ENCODE data around the gene GOSR1.
"Not testable (repeated sequence)": the region's sequence is repeated elsewhere in the genome, so short reads cannot be mapped to it uniquely, and the experiment has no call there.

Gene GOSR1

GRCh38 chr17:30506481-30506880 lies 29.3 kb downstream of the GOSR1 start:
- DNase-seq = no peak

DNA sequence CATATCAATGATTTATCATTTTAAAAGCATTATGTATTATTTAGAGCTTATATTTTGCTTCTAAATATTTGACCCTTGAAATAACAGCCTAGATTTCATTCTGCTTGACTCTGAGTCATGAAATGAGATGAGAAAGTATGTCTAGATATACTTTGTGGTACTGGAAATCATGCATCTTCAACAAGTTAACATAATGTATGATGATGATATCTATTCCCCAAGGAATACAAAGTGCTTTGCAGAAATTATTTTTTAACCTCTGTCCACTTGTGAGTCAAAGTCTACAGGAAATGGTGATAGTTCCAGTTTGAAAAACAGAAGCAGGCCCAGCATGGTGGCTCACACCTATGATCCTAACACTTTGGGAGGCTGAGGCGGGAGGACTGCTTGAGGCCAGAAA lies 36.1 kb downstream of the GOSR1 start:
- DNase-seq = no peak

- no peak for DNase-seq
These were observed 37.8 kb downstream of the GOSR1 start for GRCh38 chr17:30514895-30515596.

DNA sequence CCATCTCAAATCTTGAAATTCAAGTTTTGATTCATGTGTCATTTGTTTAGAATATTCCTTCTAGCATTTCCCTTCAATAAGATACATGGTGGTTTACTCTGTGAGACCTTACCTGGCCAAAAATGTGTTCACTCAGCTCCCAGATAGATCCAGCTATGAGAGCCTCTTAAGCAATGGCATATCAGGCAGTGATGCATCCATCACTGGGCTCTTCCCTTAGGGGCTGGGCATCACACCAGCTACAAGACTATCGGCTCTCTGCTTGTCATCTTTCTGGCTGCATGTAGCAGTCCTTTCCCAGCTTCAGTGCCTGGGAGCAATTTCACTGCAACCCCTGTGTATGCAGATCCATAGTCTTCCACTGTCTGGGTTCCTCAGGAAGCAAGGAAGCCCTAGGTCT lies 40.6 kb downstream of the GOSR1 start:
- no peak for DNase-seq

DNA sequence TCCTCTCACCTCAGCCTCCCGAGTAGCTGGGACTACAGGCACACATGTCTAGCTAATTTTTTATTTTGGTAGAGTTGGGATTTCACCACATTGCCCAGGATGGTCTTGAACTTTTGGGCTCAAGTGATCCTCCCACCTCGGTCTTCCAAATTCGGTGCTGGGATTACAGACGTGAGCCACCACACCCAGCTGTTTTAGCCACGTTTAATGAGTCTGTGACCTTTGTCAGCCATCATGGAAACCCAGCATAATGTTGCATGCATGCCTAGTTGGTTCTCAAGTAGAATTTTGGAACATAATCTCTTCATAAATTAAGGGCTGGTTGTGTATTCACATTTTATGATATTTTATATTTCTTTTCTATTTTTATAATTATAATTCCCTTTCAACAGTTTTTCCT lies 42.0 kb downstream of the GOSR1 start:
- DNase-seq = no peak

DNA sequence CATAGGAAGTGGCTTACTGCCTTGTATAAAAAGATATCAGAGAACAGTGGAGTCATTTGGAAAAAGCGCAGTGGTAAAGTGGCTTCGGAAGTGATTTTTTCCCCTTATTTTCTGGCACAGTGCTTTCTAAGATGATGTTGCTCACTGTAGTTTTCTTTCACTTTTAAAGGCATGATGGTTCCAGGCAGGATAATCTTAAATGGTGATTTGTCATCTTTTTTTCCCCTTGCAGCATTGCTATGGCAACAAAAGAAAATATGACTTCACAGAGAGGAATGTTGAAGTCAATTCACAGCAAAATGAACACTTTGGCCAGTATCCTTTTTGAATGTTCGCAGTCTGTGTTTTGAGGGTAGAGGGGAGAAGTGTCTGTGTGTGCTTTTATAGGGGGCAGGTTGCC lies 42.5 kb downstream of the GOSR1 start:
- DNase-seq = no peak

- no peak for DNase-seq
These were observed 43.2 kb downstream of the GOSR1 start for GRCh38 chr17:30520436-30520835.

- DNase-seq = no peak
These were observed 43.7 kb downstream of the GOSR1 start for GRCh38 chr17:30520882-30521281.

- DNase-seq = no peak
These were observed 44.6 kb downstream of the GOSR1 start for GRCh38 chr17:30521766-30522165.

DNA sequence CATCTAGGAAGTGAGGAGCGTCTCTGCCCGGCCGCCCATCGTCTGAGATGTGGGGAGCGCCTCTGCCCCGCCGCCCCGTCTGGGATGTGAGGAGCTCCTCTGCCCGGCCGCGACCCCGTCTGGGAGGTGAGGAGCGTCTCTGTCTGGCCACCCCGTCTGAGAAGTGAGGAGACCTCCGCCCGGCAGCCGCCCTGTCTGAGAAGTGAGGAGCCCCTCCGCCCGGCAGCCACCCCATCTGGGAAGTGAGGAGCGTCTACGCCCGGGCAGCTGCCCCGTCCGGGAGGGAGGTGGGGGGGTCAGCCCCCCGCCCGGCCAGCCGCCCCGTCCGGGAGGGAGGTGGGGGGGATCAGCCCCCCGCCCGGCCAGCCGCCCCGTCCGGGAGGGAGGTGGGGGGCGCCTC lies 46.0 kb downstream of the GOSR1 start:
- DNase-seq = not testable (repeated sequence)

- DNase-seq = no peak
These were observed 47.6 kb downstream of the GOSR1 start for GRCh38 chr17:30524847-30525246.

- no peak for DNase-seq
These were observed 49.2 kb downstream of the GOSR1 start for GRCh38 chr17:30526401-30526800.

GRCh38 chr17:30528701-30529100 lies 51.5 kb downstream of the GOSR1 start:
- DNase-seq = not testable (repeated sequence)

DNA sequence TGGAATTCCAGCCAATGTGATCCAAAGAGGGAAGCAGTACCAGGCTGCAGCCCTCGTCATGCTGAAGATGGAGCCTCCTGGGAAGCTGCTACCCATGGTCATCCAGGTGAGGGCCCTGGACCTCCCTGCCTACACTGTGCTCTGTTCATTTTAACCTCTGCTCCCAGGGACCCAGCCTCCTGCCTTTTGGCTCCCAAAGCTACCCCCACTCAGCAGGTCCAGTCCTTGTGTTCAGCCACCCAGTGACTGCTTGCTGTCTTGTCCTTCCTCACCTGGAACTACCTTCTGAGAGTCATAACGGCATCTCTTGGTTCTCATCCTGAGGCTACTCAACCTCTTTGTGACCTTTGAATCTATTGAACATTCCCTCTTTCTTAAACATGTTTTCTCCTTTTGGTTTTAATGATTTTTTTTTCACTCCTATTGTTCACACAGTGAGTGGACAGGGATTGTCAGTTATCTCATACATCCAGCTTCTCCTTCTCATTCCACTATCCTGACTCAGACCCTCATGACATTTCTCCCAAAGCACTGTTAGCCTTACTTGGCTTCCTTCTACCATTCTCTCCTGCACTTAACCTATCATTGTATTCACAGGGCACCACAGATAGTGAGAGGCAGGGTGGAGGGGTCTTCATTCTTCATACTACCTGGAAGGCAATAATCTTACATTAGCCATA lies 53.3 kb downstream of the GOSR1 start:
- DNase-seq = no peak

DNA sequence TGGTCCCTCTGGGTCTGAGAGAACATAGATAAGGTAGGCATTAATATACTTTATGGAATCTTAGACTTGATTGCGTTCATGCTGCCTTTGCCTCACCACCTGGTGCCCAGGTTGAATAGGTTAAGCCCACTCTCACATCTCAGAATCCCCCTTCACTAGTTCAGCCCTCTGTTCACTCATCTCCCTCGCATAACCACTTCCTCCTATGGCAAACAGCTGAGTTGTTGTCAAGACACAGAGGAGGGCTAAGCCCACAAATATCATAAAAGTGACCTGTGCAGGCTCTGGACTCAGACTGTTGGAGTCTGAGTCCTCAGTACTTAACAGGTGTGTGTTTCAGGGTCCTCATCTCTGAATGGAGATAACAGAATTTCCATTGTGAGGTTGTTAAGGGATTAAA lies 55.7 kb downstream of the GOSR1 start:
- DNase-seq = no peak

- DNase-seq = no peak
These were observed 57.1 kb downstream of the GOSR1 start for GRCh38 chr17:30534298-30534697.

DNA sequence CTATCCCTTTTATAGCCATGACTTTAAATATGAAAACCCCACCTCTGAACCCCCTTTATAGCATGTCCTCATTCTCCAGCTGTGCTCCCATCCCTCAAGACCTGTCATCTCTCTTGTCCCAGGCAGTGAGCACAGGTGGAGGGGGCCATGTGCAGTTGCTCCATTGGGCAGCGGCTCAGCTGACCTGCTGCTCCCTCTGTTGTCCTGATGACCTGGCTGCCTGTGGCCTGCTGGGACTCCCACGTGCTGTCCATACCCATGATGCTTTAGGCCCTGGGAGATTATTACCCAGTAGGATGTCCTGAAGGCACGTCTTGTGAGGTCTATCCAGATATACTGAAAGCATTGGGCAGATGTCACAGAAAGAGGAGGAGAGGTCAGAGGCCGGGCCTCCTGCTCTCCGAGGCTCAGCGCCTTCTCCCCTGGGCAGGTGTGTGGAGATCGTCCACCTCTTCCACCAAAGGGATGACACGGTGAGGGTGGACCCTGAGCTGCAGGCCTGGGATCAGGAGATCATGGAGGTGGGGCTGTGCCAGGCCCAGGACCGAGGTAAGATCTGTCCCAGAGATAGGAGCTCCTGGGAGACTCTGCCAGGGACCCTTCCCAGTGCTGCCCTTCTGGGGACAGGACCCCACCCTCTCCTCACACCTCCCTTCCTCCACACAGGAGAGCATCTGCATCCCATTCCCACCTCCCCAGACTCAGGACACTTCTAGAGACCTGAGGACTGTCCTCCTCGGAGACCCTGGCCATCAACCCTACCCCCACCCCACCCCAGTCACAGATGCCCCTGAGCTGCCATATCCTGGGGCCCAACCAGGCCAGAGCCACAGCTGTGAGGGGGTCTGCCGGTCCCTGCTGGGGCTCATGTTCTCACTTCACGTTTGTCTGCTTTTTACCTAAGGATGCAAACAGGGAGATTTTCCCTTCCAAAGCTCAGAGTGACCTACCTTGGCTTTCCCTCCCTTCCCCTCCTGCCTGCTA lies 58.0 kb downstream of the GOSR1 start:
- no peak for DNase-seq

- DNase-seq = not testable (repeated sequence)
These were observed 59.6 kb downstream of the GOSR1 start for GRCh38 chr17:30536846-30537245.

- not testable (repeated sequence) for DNase-seq
These were observed 60.5 kb downstream of the GOSR1 start for GRCh38 chr17:30537667-30538066.

GRCh38 chr17:30541802-30542201 lies 64.6 kb downstream of the GOSR1 start:
- no peak for DNase-seq

- DNase-seq = no peak
These were observed 66.2 kb downstream of the GOSR1 start for GRCh38 chr17:30543456-30543855.

- no peak for DNase-seq
These were observed 67.8 kb downstream of the GOSR1 start for GRCh38 chr17:30545024-30545423.

- DNase-seq = no peak
These were observed 70.8 kb downstream of the GOSR1 start for GRCh38 chr17:30547778-30548573.

All from CD4-positive, alpha-beta T cell treated with Interleukin-4 for 4 hours (primary cell).